Endothelial cell of umbilical vein (primary cell): Measurements from ENCODE around the gene LTK. TPM values are rescaled to one million over a fixed set of nuclear protein-coding genes. Genes with fewer than 3 reads are reported as not detected.

Experiments
- BruUV-seq: library from RNA; stranded (reverse); fragments of 400-500 nt; replicated peaks from 2 replicates; lab custom pipeline; 2021; lab: Mats Ljungman, UMichigan
- CTCF ChIA-PET: fragments of 300-600, 350-600 bp; sonication (Branson Sonifier 250); formaldehyde crosslinking; loops from one replicate; lab custom pipeline; 2021; ENCODE audit warnings: antibody characterized with exemption, inconsistent platforms; lab: Charles Lee
- POLR2A ChIA-PET: fragments of 300-600, 350-600 bp; sonication (Branson Sonifier 250); formaldehyde crosslinking; loops from one replicate; lab custom pipeline; 2021; ENCODE audit warnings: antibody characterized with exemption, inconsistent platforms; lab: Charles Lee
- DNase-seq: peaks from one replicate; pipeline ENCODE4 v3.0.0-alpha.2; 2011; ENCODE audit warnings: low read depth, low spot score
- FAIRE-seq: peaks from 2 replicates; lab custom pipeline; 2011; peaks lifted over from hg19 to GRCh38; lab: Jason Lieb, UNC
- H2AFZ ChIP-seq: 2 replicates; pipeline ENCODE4 v1.6.0; 2012; ENCODE audit warnings: low read depth, low read length, control low read depth, inconsistent platforms
- H3K27ac ChIP-seq: 2 replicates; pipeline ENCODE4 v1.5.1; 2011; ENCODE audit warnings: low read depth, mild to moderate bottlenecking, control low read depth, low read length, moderate library complexity; ENCODE audit not compliant: insufficient read depth
- H3K27me3 ChIP-seq, 2 experiments: 2 replicates each; pipeline versions ENCODE4 v1.6.0 to v1.6.1; 2011; ENCODE audit warnings: low read length in 2 of 2, mixed read lengths in 1 of 2; ENCODE audit not compliant: control insufficient read depth in 2 of 2, insufficient read depth in 2 of 2
- H3K36me3 ChIP-seq, 2 experiments: 2 replicates in 1 of 2; 3 replicates in 1 of 2; pipeline ENCODE4 v1.5.1; 2011; ENCODE audit warnings: low read length in 2 of 2, mild to moderate bottlenecking in 1 of 2, moderate library complexity in 1 of 2; ENCODE audit not compliant: control insufficient read depth in 2 of 2, insufficient read depth in 2 of 2; ENCODE audit errors: extremely low read depth in 1 of 2
- H3K4me1 ChIP-seq: 3 replicates; pipeline ENCODE4 v1.5.1; 2011; ENCODE audit warnings: mild to moderate bottlenecking, low read length; ENCODE audit not compliant: control insufficient read depth, insufficient read depth; ENCODE audit errors: extremely low read depth
- H3K4me2 ChIP-seq: 2 replicates; pipeline ENCODE4 v1.6.1; 2011; ENCODE audit warnings: low read length, control low read depth, mixed read lengths; ENCODE audit not compliant: insufficient read depth
- H3K4me3 ChIP-seq, 3 experiments: fragments of 200-600 bp in 1 of 3; sonication (generic), shearing (Covaris generic) in 1 of 3; replicated peaks in 1 of 3; 2 replicates each; pipeline ENCODE4 v1.5.1; 2011 to 2016; ENCODE audit warnings: control low read depth in 3 of 3, low read length in 3 of 3, mild to moderate bottlenecking in 2 of 3, inconsistent platforms in 1 of 3, low read depth in 1 of 3, moderate library complexity in 1 of 3; ENCODE audit not compliant: insufficient read depth in 1 of 3
- H3K79me2 ChIP-seq: 2 replicates; pipeline ENCODE4 v1.6.0; 2012; ENCODE audit warnings: low read length, inconsistent platforms; ENCODE audit not compliant: control insufficient read depth, insufficient read depth
- H3K9ac ChIP-seq: replicated peaks from 2 replicates; pipeline ENCODE3; 2011; ENCODE audit warnings: low read length, control low read depth; ENCODE audit not compliant: insufficient read depth; ENCODE audit errors: extremely low read depth
- H3K9me1 ChIP-seq: replicated peaks from 3 replicates; pipeline ENCODE4 v1.6.0; 2011; ENCODE audit warnings: mild to moderate bottlenecking, low read length; ENCODE audit not compliant: control insufficient read depth, insufficient read depth; ENCODE audit errors: extremely low read depth
- H3K9me3 ChIP-seq: replicated peaks from 2 replicates; pipeline ENCODE4 v1.5.1; 2012; ENCODE audit warnings: low read length, inconsistent platforms; ENCODE audit not compliant: control insufficient read depth, insufficient read depth
- H4K20me1 ChIP-seq: replicated peaks from 2 replicates; pipeline ENCODE3; 2011; ENCODE audit warnings: mild to moderate bottlenecking, low read length; ENCODE audit not compliant: control insufficient read depth, insufficient read depth; ENCODE audit errors: extremely low read depth
- EZH2 ChIP-seq: IDR thresholded peaks from 2 replicates; pipeline ENCODE4 v1.6.1; 2012; ENCODE audit warnings: borderline replicate concordance, low read depth, mild to moderate bottlenecking, moderate library complexity, low read length, inconsistent platforms; ENCODE audit not compliant: severe bottlenecking
- FOS ChIP-seq: IDR thresholded peaks from 2 replicates; pipeline ENCODE4 v1.6.1; 2011; ENCODE audit warnings: mild to moderate bottlenecking, low read length, moderate library complexity, borderline replicate concordance; ENCODE audit not compliant: insufficient read depth
- GATA2 ChIP-seq: IDR thresholded peaks from 2 replicates; pipeline ENCODE4 v1.7.0; 2011; ENCODE audit warnings: low read depth, mild to moderate bottlenecking, moderate library complexity, mixed read lengths, low read length; ENCODE audit not compliant: insufficient read length, insufficient read depth
- JUN ChIP-seq: IDR thresholded peaks from 2 replicates; pipeline ENCODE4 v1.6.1; 2011; ENCODE audit warnings: borderline replicate concordance, low read depth; ENCODE audit not compliant: insufficient read length, insufficient read depth
- MYC ChIP-seq: IDR thresholded peaks from one replicate; pipeline ENCODE4 v1.6.1; 2011; ENCODE audit warnings: mild to moderate bottlenecking, low read depth, low read length
- POLR2A ChIP-seq: IDR thresholded peaks from 2 replicates; pipeline ENCODE4 v1.6.1; 2012; ENCODE audit warnings: low read depth, mild to moderate bottlenecking, control low read depth, low read length
- POLR2AphosphoS5 ChIP-seq: IDR thresholded peaks from 2 replicates; pipeline ENCODE4 v1.6.1; 2012; ENCODE audit warnings: low read depth, mild to moderate bottlenecking, control low read depth, low read length, moderate library complexity; ENCODE audit not compliant: insufficient read depth
- dilution Hi-C: fragments of 300-500 bp; cut with MboI; formaldehyde crosslinking; loops from one replicate; pipeline ENCODE4 v1.15.0; 2019; ENCODE audit warnings: low sequenced_read_pairs; ENCODE audit not compliant: extremely low pct_ligation_motif_present
- intact Hi-C: fragments of 100-400 bp; cut with micrococcal nuclease; formaldehyde crosslinking; loops from one replicate; pipeline ENCODE4 v1.10.0; 2022
- polyA plus RNA-seq, 4 experiments: library from polyadenylated mRNA; depleted of rRNA in 3 of 4; stranded (reverse) in 3 of 4; unstranded in 1 of 4; fragments of >200 nt; gene quantifications; 2 replicates each; pipeline versions ENCODE4 v1.2.1 to v1.2.3, GENCODE V29; 2011 to 2012; ENCODE audit warnings: missing spikeins in 1 of 4
- total RNA-seq: library from RNA; stranded (reverse); gene quantifications from 2 replicates; pipeline ENCODE4 v1.2.3, GENCODE V29; 2021
- TF ChIP-seq, protein P1 (sequence below), 2 donors: IDR thresholded peaks; 1 replicate in 1 of 2; 2 replicates in 1 of 2; pipeline ENCODE4 v1.5.1; 2011; ENCODE audit warnings: low read length in 2 of 2, mild to moderate bottlenecking in 2 of 2, moderate library complexity in 2 of 2, control low read depth in 1 of 2, inconsistent platforms in 1 of 2, low read depth in 1 of 2; ENCODE audit not compliant: insufficient read depth in 1 of 2; ENCODE audit errors: extremely low read depth in 1 of 2
- TF ChIP-seq, protein P2 (sequence below): IDR thresholded peaks from 2 replicates; pipeline ENCODE4 v1.6.1; 2011; ENCODE audit not compliant: insufficient read depth, insufficient read length

The LTK gene
- total and polyA plus RNA-seq, 2 donors (not counting 3 experiments of a cell fraction or from before 2014, with no cell fraction given), result 0.15 to 0.17 TPM

DNA sequence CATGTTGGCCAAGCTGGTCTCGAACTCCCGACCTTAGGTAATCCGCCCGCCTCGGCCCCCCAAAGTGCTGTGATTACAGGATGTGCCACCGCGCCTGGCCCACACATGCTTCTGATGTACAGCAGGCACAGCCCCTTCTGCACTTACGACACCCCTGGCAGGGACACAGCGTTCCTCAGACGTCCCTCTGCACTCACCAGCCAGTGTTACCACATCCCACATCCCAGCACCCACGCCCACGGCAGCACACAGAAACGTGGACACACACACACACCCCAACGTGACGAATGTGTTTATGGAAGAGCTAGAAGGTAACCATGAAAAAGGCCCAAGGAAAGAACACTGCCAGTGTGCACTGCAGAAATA, 31.0 kb upstream of the LTK start:
- TF ChIP-seq POLR2A (no peak), POLR2AphosphoS5 (no peak), EZH2 (no peak), GATA2 (no peak), FOS (no peak), MYC (no peak), JUN (no peak)
- TF ChIP-seq, protein P1, sequence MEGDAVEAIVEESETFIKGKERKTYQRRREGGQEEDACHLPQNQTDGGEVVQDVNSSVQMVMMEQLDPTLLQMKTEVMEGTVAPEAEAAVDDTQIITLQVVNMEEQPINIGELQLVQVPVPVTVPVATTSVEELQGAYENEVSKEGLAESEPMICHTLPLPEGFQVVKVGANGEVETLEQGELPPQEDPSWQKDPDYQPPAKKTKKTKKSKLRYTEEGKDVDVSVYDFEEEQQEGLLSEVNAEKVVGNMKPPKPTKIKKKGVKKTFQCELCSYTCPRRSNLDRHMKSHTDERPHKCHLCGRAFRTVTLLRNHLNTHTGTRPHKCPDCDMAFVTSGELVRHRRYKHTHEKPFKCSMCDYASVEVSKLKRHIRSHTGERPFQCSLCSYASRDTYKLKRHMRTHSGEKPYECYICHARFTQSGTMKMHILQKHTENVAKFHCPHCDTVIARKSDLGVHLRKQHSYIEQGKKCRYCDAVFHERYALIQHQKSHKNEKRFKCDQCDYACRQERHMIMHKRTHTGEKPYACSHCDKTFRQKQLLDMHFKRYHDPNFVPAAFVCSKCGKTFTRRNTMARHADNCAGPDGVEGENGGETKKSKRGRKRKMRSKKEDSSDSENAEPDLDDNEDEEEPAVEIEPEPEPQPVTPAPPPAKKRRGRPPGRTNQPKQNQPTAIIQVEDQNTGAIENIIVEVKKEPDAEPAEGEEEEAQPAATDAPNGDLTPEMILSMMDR (IDR thresholded peaks at IDR 0.05; ENCODE audit: extremely low read depth in 1 of 2, insufficient read depth in 1 of 2, low read depth in 1 of 2, low read length in 2 of 2), result no peak
- TF ChIP-seq, protein P2, sequence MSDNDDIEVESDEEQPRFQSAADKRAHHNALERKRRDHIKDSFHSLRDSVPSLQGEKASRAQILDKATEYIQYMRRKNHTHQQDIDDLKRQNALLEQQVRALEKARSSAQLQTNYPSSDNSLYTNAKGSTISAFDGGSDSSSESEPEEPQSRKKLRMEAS, result no peak
- Histone ChIP-seq H3K36me3 (no peaks in the 10 kb centered on the region), H3K9ac (no peak overlapping the region), H2AFZ (no peak overlapping the region), H3K27ac (no peak overlapping the region), H3K4me3 (no peak overlapping the region), H3K9me1 (no peaks in the 10 kb centered on the region), H3K9me3 (no peaks in the 10 kb centered on the region), H3K27me3 (no peaks in the 10 kb centered on the region), H3K4me2 (no peak overlapping the region), H3K4me1 (peaks cover 6% of the 10 kb centered on the region), H3K79me2 (peaks cover 10% of the 10 kb centered on the region), H4K20me1 (no peaks in the 10 kb centered on the region)
- ChIA-PET CTCF (interaction anchor here (0.6 to 3.0 kb wide), 8 partner anchors 11 to 955 kb away, joined by 3 to 13 read pairs (median 5); no protein-coding TSS in a partner anchor), POLR2A (interaction anchor here (0.9 to 1.4 kb wide), 2 partner anchors 10 to 59 kb away, joined by 4 to 10 read pairs; no protein-coding TSS in a partner anchor)
- FAIRE-seq (no peak), DNase-seq (no peak)
- dilution Hi-C loops, result no loop called here
- BruUV-seq, result no TSS peak
- intact Hi-C loops, result loop anchor here (1.0 to 5.0 kb wide), 3 partner anchors 13 to 42 kb away; no protein-coding TSS in a partner anchor
